Hematopoietic multipotent progenitor cell treated with erythropoietin and hydrocortisone succinate and interleukin-3 and kit ligand, for 4 days (in vitro differentiated cells): Measurements from ENCODE around the gene STK40.

Experiments
- DNase-seq: peaks from one replicate; pipeline ENCODE4 v3.0.0-alpha.2; 2015

Gene STK40

DNA sequence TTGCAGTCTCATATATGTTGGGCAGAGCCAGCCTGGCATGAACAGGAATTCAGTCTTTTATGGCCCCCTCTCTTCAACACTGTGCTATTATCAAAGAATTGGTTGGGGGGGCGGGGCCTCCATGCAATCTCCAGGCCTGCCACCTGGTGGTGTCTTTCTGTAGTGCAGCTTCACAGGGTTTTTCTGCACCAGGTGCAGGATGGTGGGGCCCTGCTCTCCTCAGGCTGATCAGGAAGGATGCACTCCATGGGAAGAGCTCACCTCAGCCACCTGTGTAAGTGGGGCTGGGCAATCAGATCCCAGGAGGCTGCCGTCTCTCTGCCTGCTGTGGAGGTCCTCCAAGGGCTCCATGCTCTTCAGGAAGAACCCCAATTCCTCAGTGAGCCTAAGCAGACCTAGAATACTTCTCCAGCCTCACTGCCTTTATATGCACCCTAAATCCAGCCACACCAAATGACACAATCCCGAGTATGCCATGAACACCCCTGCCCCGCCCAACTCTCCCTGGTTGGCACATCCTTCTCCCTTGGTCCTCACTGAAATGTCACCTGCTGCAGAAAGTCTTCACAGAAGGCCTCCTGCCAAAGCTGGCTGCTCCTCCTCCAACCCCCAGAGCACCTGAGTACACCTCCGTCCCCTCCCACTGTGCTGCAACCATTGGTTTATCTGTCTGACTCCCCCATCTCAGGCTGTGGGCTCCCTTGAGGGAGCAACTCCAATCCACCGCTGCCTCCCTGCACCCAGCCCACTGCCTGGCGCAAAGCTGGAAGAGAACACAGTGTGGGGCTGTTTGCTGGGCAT lies 16.5 kb downstream of the STK40 start:
- peak; percentile 91 for DNase-seq

DNA sequence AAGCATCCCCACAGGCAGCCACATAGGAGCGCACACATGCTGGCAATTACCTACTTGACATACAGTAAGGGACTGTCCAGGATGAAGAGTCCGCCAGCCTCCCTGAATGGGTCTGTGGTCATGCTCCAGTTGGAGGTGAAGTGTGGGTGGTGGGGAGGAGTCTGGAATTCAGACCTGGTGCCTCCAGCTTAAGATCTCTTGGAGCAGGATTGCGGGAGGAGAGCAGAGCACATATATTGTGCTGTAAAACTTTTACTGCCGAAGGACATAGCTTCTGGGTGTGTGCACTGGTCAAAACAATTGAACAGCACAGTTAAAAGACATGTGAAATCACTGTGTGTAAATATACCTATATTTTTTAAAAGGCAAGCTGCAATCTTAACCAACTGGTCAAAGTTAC lies 17.9 kb downstream of the STK40 start:
- DNase-seq: no peak

DNA sequence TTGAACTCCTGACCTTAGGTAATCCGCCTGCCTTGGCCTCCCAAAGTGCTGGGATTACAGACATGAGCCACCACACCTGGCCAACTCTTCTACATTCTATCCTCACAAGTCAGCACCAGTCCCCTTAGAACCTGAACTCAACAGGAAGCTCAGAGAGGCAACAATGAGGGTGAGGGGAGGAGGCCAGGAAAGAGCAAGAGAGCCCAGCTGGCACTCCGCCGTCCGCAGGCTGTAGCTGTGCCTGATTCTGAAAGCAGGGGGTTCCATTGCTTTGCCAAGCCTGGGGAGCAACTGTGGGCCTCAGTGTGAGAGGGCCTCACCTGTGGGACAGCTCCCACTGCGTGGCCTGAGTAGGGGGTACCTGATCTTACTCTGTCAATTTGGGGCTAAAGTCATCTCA lies 18.7 kb downstream of the STK40 start:
- DNase-seq: no peak

DNA sequence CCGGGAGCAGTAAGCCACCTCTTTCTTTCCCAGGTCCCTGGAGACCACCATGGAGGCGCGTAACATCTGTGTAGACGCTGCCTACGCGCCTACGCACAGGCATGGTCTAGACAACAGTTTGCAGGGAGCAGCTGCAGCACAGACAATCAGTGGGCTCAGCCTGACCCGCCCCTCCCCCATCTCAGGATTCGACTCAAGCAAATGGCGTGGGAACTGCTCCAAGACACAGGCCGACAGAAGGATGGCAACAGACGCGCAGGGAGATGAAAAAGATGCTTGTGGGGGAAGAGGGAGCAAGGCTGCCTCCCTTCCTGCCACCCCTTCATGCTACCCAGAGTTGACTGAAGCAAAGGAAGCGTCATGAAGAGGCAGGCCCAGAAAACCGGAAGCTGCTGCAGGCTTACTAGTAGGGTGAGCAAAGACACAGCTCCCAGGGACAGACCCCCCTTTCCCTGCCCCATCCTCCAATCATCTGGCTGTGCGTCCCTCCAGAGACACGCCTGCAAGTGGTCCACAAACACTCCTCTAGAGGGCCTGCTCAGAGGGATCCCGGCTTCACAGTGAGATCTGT lies 19.5 kb downstream of the STK40 start:
- peak; percentile 89 for DNase-seq

DNA sequence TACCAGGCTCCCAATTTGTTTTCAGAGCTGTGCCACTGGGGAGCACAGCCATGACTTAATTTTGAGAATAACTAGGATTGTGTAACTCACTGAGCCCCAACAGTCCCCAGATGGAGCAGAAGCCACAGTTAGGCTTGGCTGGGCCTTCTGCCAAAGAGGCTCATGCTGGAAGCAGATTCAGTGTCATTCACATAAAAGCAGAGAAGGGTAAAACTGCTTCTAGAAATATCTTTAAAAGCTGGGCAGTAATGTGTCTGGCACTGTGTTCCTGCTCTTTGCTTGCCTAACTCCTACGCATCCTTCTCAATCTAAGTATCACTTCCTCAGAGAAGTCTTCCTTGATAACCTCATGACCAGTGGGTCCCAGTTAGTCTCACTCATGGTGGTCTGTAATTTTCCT lies 20.3 kb downstream of the STK40 start:
- peak; percentile 81 for DNase-seq

DNA sequence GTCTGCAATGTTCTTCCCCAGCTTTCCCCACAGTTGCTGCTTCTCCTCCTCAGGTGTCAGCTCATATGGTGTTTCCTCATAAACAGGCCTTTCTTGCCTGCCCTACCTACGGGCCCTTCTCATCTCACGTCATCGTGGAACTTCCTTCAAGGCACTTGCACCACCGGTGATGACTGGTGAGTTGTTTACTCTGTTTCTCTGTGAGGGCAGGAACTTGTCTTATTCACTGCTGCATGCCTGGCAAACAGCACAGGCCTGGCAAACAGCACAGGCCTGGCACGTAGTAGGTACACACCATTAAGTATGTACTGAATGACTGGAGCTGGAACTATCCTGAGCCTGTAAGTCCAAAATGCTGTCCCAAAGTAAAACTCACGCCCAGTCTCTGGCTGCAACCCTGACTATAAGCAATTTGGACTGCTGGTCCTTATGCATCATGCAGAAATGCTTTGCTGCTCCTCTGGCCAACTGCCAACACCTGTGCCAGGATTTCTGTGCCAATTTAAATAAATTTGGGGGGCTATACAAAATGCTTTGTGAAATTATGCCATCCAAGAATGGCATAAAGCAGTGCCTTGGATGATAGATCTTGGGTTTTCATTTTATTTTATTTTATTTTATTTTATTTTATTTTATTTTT lies 25.7 kb downstream of the STK40 start:
- DNase-seq: no peak

DNA sequence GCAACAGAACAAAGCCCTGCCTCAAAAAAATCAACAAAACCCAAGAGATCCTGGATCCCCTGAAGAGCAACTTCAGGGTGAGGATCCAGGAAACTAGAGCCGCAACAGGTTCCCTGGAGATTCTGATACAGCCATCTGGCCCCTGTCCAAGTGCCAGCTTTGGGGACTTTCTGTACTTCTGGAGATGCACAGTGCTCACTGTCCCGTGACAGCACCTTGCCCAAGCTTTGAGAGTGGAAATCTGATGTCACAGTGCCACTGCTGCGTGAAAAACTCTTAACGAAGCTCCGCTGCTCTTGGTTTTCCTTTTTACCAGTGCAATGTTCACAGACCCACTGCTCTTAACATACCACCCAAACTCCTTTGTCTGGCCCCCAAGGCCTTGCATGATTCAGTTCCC lies 26.3 kb downstream of the STK40 start:
- DNase-seq: no peak

DNA sequence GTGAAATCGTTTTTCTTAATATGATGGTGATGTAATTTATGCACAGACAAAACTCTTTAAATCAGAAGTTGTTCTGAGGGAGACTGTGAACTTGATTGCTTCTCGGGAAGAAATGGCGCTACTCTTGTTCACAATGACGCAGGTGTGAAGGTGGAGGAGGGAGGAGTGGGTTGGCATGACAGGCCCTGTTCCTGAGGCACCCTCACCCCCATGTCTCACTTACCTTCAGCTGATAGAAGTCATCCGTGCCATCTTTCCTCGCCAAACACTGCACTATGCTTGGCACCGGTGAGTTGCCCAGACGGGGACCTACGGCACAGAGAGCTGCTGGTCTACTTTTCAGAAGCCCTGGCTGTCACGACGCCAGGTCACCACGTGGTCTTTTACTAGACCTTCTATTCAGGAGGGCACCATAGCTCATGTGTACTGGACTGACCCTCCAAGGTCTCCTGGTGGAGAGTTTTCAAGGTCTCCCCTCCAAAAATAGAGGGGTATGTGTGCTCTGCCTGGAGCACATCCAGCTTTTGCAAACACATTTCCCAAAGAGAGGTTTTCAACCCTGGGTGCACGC lies 27.1 kb downstream of the STK40 start:
- DNase-seq: no peak

DNA sequence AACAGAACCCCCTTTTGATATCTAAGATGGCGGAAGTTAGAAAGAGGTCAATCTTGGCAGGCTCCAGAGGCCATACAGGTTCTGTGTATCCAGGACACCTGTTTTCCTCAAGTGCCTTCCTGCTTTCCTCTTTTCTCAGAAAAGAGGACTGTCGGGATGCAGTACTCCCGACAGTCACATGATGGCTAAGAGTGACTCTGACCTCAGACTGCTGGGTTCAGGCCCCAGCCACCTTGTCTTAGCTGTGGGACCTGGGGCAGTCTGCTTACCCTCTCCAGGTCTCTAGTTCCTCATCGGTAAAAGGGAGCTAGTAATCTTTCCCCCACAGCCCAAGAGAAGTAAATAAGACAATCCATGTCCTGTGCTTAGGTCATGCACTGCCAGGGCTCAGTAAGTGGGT lies 29.9 kb downstream of the STK40 start:
- DNase-seq: no peak

DNA sequence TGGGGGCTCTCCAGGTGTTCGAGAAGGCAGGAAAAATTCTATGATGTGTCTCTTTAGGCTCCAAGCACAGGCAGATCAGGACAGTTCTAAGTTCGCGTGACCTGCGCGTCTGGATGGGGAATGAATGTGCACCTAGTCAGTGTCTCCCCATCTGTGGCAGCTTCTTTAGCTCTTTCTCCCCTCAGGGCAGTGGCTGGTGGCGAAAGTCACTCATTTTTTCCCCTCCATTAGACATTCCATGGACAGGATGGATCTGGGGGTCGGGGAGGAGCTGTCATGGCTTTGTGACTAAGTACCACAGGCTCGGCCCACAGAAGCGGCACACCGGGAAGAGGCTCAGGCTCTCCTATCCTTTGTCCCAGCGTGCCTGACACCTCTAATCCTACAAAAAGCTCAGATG lies 31.2 kb downstream of the STK40 start:
- no peak for DNase-seq

DNA sequence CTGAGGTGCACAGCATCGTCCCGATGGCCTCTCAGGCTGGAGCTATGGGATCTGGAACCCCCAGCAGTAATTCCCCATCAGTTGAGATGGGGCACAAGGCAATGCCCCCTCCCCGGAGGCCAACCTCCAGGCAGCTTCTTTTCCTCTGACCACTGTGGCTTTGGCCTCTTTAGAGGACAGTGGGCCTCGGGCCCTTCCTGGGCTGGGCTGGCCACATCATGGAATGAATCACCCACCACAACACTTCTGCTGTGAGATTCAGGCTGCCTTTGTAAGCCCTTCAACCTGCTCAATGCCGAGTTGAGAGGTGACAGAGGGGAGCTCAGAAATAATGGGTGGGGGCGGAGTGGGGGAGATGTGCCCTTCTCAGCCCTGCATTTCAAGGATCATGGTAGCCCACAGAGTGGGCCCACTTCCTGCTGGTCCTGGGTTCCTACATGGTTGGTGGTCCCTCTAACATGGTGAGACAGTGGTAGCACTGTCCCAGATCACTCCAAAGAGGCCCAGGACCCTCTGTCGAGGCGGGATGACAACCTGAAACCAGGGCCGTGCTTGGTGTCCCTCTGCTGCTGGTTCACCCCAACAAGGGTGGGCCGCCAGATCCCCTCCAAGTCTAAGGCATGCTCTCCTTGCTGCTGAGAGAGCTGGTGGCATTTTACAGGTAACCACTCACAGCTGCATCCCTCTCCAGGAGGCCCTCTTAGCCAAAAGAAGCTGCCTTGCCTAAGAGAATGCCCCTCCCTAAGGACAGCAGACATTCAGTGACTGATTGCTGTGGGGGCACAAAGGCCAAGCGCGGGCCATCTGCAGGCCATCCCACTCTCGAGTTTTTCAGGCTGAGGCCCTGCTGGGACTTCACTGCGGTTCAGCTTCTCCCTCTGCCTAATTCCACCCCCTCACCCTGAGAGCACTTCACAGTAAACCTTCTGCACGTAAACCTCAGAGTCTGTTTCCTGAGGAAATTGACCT lies 32.5 kb downstream of the STK40 start:
- DNase-seq: no peak

DNA sequence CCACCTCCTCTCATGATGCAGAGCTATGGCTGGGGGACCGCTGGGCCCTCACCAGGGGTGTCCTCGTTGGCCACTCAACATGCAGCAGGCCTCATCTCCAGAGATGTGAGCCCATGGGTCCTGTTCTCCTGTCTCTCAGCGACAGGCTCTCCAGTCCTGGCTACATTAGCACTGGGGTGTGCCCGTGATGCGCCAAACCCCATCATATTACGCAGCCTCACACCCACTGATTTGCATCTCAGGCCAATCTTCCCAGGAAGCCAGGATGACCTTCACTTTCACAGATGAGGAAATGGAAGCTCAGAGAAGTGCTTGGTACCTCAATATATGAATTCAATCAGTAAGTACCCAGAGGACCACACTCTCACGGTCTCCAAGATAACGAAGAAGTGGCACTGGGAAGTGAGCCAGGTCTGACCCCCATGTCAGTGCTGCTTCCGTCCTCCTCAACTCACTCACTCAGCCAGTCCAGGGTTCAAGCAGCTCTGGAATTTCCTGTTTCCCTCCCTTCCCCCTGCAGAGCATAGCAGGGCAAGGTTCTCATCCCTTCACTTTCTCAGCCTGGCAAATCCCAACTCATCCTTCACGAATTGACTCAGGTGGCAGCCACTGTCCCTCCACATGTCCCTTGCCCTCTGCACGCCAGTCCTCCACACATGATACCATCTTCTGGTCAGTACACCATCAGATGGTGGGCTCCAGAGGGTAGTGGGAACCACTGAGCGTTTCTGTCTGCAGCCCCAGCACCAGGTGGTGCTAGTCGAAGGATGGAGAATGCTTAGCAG lies 33.4 kb downstream of the STK40 start:
- DNase-seq: no peak

DNA sequence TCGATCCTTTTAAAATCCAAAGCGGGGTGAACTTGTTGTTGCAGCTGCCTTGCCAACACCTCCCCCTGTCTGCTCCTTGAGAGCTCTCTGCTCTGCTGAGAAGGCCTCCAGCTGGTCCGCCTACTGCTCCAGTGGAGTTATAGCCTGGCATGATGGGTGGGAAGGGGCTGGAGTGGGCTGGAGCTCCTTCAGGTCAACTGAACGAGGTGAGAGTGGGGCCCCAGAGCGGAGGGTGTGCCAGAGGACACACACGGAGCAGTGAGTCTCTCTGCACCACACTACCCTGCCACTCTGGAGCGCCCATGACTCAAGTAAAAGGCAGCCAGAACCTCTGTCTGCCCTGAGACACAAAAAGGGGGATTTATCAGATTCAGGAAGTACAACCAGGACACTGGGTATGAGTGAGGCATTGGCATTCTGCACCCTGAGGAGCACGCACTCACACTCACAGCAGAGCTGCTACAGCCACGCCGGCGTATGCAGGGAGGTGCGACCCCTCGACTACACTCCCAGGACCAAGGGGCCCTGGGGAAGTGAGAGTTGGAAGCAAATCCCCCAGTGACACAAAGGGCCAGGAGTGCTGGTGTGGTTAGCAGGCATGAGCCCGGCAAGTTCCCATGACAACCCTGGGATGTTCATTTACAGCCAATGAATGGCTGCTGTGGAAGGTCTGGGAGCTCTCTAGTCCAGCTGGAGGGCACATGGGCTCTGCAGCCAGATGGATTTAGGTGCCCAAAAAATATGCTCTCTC lies 34.3 kb downstream of the STK40 start:
- DNase-seq: peak; percentile 53

DNA sequence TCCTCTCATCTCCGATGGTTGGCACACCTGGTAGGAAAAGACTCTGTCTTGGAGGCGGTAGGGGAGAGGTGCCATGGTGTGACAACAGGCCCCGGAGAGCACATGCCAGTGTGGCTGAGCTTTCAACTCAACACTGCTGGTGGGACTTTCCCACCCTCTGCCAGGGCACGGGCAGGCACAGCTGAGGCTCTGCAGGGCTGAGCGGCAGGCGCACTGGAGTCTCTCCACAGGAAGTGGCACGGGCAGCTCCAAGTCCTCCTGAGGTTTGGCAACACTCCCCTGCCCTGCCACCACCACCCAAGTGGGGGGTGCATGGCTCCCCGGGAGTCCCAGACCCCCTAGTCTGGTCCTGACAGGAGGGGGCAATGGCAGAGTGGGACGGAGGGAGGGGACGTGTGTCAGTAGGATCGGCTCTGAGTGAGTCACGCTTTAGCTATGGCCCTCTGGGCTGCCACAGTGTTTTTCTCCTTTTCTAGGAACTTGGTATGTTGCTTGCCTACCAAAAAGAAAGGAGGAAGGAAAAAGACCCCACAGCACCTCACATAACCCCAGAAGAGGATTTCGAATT lies 35.0 kb downstream of the STK40 start:
- DNase-seq: peak; percentile 58

DNA sequence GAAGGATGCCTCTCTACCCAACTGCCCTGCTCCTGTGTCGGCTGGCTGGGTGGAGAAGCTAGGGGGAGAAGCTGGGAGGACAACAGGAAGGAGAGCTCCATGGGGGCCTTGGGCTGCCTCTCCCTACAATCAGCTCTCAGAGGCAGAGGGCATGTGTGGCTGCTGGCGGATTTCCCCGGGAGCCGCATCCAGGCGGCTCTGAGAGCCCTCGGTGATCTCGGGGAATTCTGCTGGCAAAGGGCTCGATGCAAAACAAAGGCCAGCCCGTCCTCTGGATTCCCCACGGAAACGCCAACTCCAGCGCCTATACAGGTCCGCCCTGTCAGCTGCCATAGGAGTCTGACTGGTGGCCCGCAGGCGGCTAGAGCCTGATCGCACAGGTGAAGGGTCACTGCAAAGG lies 35.9 kb downstream of the STK40 start:
- DNase-seq: no peak

DNA sequence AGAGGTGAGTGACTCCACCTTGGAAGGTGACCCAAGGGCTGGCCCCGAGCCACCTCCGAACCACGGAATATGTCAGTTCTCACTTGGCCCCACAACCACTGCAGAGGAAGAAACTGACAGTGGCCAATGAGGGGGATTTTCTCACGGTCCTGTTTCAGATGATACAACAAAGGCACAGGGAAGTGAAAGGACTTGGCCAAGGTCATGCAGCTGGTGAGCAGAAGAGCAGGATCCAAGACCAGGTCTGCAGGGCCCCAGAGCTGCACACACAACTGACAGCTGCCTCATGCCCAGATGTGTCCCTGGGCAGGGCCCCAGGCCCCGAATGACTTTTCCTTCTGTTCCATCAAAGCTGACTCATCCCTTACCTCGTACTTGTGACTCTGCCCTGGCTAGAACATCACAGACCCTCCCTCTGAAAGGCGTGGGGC lies 36.5 kb downstream of the STK40 start:
- DNase-seq: no peak

DNA sequence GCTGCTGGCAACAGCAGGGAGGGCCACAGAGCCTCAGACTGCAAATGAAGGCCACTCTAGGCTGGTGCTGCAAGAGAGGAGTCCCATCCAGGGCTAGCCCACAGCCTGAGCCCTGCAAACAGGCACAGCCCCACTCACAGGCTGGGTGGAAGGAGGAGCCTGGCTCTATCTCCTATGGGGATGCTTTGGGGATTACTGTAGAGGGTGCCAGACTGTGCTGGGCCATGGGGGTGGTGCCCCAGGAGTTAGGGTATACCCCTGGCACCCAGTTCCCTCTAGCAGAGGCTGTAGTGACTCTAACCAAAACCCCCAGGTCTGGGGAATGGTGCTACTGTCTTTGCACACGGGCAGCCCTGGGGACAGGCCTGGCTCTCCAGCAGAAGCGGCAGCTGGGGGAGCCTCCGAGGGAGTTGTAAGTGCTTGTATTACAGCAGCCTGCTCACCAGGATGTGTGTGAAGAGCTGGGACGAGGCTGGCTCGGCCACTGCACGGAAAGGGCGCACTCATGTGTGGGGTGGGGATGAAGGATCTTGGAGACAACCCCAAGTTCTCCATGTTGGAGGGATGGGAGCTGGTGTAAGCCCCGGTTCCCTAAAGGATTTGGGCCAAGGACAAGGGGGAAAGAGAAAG lies 38.9 kb downstream of the STK40 start:
- DNase-seq: no peak

DNA sequence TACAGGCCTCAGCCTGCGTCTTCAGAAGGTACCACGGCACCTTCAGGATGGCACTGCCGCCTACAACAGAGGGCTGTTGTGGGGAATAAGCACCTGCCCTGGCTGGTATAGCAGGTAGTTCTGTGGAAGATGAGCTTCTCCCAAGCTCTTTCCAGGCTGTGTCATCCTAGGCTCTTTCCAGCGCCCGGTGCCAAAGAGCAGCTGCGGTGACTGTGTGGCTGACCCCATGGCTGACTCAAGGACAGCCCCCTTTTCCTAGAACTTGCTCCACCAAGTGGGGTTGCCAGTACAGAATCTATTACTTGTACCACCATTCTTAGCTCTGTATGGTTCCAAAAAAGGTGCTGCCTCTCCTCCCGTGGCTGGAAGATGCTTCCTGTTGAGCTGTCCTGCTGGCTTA lies 40.4 kb downstream of the STK40 start:
- no peak for DNase-seq

DNA sequence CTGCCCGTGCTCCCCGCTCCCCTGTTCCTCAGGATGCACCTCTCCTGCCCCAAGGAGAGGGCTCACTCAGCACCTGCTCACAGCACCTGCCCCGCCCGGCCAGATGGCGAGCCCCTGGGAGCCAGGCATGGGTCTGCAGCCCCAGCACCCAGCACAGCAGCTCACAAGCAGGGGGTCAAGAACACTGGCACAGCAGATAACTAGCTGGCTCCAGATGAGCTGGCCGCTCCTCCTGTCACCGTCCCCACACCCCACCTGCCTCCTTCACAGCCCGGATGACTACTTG lies 41.4 kb downstream of the STK40 start:
- no peak for DNase-seq

DNA sequence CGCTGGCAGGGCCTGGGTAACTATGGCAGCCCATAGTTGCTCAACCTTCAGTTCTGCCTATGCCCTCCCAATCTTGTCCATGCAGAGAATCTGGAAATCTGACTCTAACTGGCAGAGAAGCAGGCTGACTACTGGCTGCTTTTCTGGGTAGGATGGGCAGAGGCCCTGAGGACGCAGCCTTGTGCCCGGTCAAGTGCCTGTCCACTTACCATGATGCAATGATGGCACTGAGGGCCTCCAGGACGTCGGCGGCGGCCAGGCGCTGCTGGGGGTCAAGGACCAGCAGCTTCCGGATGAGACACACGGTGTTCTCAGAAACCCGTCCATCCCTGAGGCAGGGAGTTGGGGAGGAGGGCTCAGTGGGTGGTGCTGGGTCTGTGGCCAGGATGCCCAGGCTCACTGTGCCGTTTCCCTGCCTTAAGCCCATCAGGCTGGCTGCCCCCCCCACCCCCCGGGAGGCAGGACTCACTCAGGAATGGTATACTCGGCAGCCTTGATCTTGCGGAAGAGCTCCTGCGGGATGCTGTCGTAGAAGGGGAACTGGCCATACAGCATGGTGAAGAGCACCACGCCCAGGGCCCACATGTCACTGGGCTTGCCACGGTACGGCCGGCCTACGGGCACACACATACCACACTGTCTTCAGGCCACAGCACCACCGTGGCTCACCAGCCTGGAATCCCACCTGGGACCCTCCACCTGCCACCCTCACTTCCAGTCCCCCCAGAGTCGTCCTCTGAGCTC lies 41.9 kb downstream of the STK40 start:
- DNase-seq: no peak
